NCI-H187 treated with DMSO at 0.1 percent for 48 hours (cell line): Measurements from ENCODE around the gene MTSS2.

Experiments
- DNase-seq: peaks from one replicate; lab custom pipeline; 2025; lab: John Stamatoyannopoulos, UW

Gene MTSS2, protein sequence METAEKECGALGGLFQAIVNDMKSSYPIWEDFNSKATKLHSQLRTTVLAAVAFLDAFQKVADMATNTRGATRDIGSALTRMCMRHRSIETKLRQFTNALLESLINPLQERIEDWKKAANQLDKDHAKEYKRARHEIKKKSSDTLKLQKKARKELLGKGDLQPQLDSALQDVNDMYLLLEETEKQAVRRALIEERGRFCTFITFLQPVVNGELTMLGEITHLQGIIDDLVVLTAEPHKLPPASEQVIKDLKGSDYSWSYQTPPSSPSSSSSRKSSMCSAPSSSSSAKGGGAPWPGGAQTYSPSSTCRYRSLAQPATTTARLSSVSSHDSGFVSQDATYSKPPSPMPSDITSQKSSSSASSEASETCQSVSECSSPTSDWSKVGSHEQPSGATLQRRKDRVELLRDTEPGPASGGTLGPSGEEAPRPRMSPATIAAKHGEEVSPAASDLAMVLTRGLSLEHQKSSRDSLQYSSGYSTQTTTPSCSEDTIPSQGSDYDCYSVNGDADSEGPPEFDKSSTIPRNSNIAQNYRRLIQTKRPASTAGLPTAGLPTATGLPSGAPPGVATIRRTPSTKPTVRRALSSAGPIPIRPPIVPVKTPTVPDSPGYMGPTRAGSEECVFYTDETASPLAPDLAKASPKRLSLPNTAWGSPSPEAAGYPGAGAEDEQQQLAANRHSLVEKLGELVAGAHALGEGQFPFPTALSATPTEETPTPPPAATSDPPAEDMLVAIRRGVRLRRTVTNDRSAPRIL

DNA sequence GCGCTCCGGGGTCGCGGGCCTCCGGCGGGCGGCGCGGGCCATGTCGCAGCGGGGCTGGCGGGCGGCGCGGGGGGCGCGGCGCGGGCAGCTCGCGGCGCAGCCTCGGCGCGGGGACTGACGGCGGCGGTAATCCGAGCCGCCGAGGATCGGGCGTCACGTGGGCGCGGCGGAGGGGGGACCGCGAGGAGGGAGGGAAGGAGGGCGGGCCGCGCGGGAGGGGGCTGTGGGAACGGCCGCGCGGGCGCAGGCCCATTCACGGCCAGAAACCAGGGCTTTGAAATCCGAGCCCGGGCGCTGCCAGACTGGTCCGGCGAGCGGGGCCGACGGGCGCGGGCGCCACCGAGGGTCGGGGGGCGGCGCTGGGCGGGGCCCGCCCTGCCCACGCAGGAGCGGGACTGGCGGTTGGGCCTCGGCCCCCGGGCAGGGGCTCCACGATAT lies at the start of gene MTSS2:
Gene MTSS2, minus strand, starts transcription at position 116 of the 438 bp plus-strand sequence. CDS start 262 bp downstream, outside the sequence.
- DNase-seq: no peak

DNA sequence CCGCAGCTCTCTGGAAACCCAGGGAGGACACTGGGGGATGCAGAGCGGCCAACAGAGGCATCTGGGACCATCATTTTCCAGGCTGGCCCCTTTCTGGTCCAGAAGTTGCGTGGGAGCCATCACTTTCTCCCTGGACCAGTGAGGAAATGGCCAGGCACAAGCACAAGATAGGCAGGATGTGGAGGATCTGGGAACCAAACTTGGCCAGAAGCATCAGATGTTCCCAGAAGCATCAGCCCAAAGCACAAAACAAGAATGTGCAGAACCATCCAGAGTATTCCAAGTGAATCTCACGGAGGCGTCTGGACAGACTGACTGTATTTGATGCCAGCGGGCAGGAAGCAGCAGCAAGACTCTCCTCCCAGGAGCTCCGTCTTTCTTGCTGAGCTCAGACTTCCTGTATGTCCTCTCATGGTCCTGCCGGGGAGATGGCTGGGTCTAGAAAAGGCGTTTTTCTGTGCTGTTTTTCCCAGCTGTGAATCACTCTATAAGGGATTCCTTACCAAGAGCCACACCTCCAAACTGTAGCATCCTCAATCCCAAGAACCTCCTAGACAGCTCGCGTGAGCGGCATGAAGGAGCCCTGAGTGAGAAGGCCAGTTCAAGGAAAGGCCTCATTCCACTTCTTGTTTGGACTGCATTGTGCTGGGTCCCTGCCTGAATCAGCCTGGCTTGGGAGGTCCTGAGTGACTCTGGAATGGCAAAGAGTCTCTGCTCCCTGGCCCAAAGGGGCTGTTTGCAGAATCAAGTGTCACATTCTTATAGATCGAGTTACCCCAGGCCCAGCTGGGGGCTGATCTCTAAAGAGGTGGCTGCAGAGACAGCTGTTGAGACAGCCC lies 49.5 kb upstream of the MTSS2 start:
- no peak for DNase-seq

DNA sequence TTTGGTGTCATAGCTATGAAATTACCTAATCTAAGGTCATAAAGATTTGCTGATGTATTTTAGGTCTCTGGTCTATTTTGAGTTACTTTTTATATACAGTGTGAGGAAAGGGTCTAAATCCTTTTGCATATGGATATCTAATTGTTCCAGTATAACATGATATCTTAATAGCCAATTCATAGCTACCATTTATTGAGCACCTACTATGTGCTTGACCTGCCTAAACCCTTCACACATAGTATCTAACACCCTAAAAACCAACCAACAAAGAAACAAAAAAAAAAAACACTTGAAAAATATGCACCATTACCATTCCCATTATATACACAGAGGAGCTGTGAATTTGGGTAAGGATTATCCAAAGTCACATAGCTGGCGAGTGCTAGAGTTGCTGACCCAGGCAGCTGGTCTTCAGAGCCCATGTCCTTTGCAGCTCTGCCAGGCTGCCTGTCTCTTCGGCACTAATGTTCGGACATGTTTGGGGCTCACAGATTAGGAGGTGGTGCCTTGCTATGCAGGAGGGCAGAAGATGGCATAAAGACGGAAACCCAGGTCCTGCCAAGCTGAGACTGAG lies 48.8 kb upstream of the MTSS2 start:
- DNase-seq: no peak

DNA sequence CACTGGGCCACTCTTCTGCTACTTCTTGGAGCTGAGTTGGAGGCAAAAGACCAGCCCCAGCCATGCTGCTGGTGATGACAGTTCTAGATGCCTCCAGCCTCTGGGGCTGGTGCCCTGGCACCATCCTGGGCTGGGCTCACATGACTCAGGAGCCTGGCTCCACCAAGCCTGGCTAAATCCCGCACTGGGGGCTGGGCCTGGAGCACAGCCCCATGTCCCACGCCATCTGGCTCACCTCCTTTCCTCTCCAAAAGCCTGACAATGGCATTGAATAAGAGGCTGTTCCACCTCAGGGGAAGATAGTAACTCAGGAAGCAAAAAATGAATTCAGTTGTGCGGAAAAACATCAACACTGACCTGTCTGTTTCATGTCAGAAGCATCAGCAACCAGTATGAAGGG lies 45.1 kb upstream of the MTSS2 start:
- no peak for DNase-seq

DNA sequence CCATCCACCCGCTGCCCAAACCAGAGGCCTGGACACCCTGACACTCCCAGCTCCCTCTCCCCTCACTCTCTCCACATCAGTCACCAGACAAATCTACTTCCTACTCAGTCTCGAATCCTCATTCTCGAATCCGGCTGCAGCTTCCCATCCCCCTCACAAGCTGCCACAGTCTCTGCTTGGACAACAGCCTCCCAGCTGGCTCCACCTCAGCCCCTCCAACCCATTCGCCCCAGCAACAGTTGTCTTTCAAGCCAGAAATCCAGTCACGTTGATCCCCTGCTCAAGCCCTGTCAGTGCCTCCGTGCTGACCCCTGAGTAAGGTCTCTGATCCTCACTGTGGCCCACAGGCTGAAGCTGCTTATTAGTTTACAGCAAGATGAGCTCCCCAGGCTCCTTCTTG lies 44.2 kb upstream of the MTSS2 start:
- no peak for DNase-seq

DNA sequence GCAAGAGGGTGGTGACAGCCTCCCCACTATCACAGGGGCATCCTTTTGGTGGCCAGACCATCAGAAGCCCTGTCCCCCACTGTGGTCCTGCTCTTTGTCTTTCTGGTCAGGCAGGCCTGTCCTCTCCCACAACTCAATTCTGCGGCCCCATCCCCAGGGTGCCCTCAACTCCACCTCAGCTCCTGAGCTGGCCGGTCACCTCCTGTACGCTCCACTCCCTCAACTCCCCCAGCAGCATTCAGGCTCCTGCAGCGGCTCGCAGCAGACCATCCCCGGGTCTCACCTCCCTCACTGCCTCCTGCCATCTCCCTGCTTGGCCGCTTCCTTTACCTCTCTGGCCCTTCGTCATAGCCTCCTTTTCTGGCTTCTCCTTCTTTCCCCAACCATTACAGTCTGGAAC lies 43.4 kb upstream of the MTSS2 start:
- DNase-seq: no peak

DNA sequence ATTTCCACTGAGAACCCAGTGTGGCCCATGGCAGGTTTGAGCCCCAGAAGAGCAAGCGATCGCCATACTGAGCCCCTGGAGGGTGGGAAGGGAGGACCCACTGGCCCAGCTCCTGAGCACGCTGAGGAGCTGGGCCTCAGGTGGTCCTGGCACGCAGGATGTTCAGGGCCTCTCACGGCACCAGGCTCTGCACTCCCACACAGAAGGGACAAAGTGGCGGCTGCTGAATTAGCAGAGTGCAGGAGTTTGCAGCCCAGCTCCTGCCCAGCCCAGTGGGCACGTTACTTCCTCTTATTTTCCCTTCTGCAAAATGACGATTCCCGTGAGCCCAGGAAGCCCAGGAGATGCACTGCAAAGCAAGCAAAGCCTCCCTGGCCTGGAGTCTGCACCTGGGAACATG lies 42.3 kb upstream of the MTSS2 start:
- DNase-seq: no peak

DNA sequence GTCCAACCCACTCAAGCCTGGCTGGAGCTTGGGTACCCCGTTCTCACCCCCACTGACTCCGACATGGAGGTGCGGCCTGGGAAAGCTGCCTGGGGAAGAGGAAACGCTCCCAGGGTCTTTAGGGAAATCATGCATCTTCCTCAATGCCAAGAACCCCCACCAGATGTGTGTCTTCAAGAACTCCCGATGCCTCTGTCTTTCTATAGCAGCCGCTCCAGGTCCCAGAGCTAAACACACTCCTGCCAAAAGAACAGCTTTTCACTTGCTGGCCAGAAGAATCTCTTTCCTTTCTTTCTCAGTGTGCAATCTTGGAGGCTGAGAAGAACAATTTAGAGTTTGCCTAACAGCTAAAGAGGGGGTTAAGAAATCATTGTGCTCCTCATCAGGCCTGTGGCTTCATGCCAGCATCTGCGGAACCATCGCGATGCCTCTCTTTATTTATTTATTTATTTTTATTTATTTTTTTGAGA lies 41.1 kb upstream of the MTSS2 start:
- no peak for DNase-seq

DNA sequence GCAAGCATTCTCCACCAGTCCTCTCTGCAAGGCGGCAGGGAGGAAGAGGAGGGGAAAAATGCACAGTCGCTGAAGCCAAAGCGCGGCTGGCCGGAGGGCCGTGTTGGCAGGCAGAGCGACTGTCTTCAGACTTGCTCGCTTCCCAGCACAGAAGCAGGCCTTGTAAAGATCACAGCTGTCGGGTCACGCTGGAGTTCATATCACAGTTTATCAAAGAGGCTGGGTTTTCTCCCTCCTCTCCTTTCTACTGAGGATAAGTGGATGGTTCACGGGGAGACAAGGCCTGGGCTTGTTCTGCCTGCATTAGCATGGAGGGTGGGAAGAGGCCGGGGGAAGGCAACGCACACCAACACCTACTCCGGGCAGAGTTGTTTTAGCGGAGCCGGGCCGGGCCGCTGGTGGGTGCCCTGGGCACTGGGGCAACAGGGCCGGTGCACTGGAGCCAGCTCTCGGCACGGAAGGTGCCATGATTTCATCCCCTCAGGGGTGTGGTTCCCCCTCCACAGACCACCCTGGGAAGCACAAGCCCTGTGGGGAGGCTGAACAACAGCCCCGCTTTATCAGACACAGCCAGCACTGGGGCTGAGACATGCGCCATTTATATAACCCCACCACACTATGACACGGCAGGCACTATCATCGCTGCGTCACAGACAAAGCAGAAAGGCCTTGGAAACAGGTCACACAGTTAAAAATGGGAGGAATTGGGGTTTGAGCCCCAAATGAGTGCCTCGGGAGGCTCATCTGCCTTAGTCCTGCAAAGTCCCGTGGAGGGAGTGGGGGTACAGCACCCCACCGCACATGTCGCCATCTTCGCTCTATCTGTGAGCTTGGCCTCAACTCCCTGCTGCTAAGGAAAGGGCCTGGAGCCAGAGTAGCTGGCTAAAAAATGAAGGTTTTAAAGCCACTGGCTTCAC lies 40.3 kb upstream of the MTSS2 start:
- DNase-seq: no peak

DNA sequence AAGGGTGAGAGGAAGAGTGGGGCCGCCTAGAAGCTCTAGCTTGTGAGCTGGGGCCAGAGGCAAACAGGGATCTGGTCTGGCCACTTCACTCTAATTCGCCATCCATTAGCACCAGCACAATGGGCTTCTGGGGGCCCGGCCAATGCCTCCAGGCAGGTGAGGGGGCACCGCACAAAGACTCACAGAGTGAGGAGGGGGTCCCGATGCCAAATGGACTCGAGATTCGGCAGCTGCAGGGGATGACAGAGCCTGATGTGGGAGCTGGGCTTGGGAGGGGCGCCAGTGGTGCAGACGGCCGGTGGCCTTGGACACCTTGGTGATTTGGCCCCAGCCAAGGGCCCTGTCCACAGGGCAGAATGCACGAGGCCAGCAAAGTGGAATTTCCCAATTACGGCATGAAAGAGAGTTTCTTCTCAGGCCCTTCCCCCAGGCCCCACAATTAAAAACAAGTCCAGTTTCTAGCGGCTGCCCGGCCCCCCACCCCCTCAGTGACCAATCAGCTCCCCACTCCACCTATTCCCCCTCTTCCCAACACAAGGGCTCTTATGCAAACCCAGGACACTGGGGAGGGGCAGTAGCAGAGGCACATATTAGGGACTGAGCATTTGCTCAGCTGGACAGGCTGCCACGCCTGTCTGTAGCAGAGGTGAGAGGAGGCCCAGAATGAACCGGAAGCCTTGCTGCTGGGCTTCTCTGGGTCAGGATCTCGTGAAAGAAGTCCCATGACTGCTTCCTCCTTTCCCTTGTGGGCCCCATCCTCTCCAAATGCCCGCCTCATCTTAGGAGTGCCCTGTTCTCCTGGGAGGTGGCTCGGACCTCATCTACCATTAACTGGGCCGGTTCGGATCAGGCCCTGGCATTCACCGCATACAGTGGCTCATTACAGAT lies 39.4 kb upstream of the MTSS2 start:
- DNase-seq: no peak

DNA sequence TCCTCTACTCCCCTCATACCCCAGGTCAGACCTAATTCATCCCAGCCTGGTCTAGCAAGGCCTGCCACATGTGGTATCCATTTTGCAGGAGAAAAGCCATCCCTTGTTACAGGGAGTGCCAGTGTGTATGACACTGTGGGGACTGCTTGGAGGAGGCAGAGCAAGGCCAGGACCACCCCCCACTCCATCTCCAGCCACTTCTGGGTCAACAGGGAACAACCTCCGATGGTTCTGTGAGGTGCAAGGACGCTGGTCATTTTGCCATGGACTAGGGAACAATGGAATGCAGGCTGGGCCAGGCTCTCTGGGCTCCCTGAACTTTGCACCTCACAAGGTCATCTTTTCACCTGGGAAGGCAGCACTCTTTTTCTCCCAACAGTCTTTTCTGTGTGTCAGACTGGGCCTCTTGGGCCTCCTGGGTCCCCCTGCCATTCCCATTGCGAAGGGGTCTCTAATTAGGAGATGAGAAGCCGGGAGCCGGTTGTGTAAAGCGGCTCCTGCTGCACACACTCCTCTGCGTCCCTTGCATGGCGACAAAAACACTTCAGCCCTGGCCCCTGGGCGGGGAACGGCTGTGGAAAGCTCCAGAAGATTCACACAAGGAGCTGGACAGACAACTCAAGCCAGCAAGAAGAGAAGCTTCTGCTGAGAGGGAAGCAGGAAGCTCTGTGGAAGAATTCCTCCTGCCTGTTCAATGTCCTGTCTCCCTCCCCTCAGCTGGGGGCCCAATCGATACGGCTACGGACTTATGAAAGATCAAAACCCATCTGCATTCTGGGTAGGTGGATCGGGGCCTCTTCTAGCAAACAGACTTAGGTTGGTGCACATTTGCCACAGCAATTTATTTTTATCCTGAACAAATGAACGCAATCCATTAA lies 38.5 kb upstream of the MTSS2 start:
- DNase-seq: no peak

DNA sequence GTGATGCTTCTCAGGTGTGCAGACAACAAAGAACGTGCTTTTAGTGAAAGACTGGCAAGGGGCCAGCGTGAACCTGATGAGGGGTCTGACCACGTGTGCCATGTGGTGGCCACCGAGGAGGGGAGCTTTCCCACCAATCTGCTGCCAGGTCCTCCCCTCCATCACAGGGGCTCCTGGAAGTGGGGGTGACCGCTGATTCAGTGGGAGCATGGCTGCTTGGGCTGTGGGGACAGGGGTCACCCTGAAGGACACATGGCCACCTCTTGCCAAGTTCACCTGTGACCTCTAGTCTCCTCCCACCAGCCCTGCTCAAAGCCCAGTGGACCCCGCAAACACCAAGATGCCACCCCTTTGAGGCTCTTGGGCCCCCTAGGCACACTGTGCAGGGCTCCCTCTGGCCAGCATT lies 37.9 kb upstream of the MTSS2 start:
- no peak for DNase-seq

DNA sequence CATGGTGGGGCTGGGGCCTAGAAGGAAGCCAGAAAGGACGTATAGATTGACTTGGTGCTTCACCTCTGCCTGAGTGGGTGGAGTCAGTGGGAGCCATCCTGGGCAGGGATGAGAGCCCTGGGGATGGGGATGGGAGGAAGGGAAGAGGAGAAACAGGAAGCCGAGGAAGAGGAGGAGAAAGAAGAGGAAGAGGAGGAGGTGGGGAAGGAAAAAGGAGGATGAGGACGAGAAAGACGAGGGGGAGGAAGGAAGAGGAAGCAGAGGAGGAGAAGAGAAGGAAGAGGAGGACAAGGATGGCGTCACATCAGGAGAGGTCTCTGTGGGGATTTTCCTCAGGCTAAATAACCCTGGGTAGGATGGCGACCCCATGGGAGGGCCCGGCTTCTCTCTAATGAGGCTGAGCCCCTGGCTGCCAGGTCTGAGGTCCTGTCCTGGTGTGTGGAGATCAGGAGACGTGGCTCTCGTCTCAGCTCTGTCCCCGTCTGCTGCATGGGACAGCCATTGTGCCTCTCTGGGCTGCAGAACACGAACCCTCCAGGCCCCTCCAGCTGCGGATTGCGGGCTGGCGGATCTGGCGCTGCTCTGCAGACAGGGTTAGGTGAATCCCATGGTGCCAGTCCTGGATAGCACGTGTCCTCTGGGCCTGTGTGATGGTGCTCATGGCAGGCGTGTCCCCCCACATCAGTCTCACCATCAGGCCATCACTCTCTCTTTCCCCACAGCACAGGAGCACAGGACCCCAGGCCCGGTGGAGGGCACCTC lies 35.5 kb upstream of the MTSS2 start:
- DNase-seq: no peak

DNA sequence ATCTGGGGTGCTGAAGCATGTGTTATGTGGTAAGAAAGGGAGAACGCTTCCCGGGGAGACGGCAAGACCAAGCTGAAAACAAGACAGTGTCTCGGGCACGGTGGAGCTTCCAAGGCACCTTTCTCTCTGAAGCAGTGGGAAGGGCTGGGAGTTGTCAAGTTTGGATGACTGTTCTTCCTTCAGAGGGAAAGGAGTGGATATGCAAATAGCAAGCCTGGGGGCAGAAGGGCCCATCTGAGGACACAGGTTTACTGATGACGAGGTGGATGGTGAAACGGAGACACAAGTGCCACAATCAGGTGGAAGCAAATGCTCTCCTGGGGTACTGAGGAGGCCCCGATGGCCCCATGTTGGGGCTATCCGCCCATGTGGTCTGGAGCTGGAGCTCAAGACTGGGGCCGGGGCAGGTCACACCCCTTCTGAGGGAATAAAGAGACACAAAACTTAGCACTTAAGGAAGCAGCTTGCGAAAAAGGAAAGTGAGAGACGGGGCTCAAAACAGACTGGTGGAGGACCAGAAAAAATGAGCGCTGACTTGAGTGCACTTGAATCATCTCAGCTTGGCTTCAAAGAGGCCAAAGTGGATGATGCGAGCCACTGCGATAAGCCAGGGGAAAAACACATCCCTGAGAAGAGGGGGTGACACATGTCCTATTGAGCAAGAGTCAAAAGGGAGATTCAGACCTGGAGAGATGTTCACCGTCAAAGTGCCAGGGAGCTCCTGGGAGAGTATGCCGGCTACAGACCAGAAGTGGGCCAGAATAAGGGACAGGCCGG lies 34.8 kb upstream of the MTSS2 start:
- DNase-seq: no peak

DNA sequence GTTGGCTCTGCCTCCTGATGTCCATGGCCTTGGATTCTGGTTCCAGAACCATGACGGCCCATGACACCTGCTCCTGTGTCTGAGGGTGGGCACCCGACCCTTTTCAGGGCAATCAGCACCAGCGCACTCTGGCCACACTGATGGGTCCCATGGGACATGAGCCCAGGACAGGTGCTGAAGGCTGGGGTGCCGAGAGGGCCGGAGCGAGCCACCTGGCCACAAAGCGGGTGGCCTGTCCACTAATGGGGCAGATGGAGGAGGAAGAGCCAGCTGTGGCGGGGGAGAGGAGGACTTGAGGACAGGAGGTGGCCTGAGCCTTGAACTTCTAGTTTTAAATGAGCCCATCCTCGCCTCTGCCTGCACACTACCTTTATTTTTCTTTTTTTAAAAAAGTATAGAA lies 31.2 kb upstream of the MTSS2 start:
- DNase-seq: no peak

DNA sequence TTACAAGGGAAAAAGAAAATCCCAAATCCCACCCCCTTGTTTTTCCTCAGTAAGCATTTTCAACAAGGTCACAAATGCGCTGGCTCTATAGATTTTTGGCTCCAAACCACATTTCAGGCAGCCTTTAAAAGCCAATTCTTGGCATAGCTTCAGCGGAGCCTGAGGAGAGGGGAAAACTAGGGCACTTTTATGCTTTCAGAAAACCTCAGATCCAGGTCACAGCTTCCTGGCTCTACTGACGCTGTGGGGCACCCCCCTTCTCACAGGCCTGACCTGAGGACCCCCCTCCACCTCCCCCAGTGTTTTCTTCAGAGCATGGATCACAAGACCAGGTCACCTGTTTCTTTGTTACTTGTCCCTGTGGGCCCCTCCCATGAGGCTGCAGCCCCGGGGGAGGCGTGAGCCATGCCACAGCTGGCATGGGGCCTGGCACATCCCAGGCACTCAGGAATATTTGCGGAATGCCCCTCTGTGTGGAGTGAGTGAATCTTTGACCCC lies 30.1 kb upstream of the MTSS2 start:
- DNase-seq: no peak
